Activated CD4-positive, alpha-beta T cell treated with anti-CD3 and anti-CD28 coated beads, Interleukin-2, Interleukin-4, amounts not matched to agents 100 ng/mL and 50 ng/mL, durations not matched to agents 16 hours and 8 hours (primary cell): ENCODE measurements around the gene SLC16A10.
"Not testable (repeated sequence)": the region's sequence is repeated elsewhere in the genome, so short reads cannot be mapped to it uniquely, and the experiment has no call there.

Experiments
- DNase-seq: peaks from one replicate; pipeline ENCODE4 v3.0.0-alpha.2; 2020; ENCODE audit warnings: low spot score

SLC16A10 gene

DNA sequence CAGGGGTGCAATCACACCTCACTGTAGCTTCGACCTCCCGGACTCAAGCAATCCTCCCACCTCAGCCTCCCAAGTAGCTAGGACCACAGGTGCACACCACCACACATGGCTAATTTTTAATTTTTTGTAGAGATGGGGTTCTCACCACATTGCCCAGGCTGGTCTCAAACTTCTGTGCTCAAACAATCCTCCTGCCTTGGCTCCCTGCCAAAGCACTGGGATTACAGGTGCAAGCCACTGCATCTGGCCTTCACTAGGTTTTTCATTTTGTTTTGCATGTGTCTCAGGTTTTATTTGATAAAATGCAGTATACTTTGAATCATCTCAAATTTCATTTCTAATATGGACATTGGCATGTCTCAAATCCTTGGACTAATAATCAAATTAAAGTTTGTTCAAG is 98.7 kb downstream of the SLC16A10 start:
- no peak for DNase-seq

DNA sequence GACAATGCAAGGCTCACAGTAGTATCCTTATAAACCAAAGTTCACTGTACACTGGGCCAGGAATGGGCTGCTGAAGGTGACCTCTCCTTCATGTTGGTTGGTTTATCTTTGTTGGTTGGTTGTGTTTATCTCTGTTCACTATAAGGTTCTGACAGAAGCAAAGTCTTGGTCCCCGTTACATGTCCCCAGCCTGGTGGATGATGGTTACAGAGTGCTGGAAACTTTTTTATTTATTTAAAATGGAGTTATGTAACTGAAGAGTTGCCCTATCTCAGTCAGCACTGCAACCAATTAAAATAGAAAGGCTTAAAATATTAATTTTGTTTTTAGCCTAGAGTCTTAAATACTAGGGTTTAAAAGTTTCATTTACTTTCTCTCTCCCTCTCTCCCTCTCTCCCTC is 100.6 kb downstream of the SLC16A10 start:
- DNase-seq: no peak

GRCh38 chr6:111189666-111190210 is 102.4 kb downstream of the SLC16A10 start:
- not testable (repeated sequence) for DNase-seq

- no peak for DNase-seq
Measured at GRCh38 chr6:111190637-111191036, 103.3 kb downstream of the SLC16A10 start.

- DNase-seq: not testable (repeated sequence)
Measured at GRCh38 chr6:111191136-111191535, 103.8 kb downstream of the SLC16A10 start.

DNA sequence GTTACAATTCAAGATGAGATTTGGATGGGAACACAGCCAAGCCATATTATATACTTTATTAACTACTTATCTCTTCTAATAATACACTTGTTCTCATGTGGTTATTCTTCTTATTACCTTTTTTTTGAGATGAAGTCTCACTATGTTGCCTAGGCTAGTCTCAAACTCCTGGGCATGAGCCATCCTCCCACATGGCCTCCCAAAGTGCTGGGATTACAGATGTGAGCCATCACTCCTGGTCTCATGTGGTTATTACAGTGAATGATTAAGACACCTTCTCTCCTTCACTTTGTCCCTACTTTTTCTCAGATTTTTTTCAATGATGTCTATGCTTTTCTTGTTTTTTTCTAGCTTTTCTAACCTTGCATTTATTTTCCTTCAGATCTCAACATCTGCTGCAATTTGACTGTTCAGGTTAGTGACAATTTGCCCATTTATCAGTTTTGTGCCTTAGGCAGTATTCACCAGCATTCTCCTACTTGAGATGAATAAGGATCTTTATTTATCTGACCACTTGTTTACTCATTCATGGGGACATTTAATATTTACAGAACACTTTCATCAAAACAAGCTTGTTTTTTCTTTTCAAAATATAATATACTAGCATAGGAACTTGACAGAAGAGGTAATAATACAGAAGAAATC is 105.7 kb downstream of the SLC16A10 start:
- no peak for DNase-seq

DNA sequence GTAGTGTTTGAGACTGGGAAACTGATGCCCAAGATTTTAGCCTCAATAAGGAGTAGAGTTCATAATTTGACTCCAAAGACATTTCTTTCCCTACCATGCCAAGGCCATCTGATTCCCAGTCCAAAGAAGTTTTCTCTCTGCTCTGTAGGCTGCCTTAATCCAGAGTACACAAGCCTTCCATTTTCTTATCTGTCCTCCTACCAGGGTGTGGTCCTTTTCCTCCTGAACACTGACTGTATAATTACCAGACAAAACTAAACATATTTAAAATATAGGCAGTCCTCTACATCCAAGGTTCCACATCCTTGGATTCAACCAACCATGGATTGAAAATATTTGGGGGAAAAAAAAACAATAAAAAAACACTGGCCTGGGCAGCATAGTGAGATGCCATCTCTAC is 108.4 kb downstream of the SLC16A10 start:
- no peak for DNase-seq

DNA sequence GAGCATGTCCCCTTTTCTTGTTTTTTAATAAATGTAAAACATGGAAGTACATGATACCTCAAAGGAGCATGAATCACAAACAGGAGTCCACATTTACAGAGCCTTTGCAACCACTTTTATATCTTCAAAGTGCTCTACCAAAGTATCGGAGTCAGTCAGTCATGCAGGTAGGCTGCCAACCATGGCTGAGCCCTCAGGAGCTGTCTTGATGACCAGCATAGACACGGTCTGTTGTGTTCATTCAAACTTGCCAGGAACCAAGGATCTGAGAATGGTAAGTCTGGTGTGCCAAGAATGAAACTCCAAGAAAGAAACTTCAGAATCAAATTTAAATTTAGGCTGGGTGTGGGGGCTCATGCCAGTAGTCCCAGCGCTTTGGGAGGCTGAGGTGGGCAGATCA is 111.5 kb downstream of the SLC16A10 start:
- DNase-seq: no peak

- DNase-seq: no peak
Measured at GRCh38 chr6:111199935-111200334, 112.6 kb downstream of the SLC16A10 start.

DNA sequence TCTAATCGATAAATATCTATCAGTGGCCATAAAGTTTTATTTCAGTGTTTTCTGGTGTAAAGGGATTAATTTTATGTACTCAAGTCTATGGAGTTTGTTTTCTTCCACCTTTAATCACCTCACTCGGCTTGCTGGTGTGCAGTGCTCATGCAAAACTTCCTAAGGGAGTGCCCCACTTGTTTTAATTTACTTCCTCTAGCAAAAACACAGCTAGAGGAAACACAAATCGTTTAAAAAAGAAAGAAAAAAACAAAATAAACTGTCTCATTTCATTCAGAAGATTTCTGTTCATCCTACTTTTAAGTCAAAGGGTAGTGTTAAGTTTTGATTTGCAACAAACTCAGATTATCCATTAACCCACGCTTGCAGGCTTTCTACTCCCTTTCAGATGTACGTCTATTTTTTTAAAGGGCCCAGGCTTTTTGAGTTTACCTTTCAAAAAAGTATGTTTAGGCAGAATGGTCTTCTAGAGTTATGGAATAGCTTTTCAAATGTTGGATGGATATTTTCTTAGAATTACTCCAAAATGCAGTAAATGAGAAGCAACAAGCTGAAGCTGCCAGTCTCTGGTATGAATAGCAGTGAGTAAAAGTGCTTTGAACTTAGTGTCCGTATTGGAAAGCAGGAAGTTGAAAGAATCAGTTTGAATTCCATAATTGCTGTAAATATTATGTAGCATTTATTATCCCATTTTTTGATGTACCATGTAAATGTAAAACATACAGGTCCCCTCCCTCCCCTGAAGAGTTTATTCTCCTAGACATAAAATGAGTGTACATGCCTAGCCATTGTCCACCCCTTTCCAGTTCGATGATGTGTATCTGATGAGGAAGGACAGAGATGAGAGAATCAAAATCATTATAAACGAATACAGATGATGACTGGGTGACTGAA is 113.3 kb downstream of the SLC16A10 start:
- DNase-seq: no peak

DNA sequence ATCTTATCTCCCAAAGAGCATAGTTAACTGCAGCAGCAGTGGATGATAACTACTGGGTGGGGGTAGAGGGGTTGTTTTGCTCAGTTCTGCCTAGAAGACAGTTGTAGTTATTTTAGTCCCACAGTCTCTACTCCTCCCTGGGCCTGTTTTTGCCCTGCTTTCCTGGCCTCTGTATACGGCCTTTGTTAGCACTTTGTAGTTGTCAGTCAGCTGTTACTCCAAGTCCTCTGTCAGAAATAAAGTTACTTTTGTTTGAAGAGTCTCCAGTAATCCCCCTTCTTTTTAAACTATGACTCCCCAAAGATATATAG is 113.9 kb downstream of the SLC16A10 start:
- DNase-seq: no peak

GRCh38 chr6:111201764-111202163 is 114.5 kb downstream of the SLC16A10 start:
- DNase-seq: no peak

DNA sequence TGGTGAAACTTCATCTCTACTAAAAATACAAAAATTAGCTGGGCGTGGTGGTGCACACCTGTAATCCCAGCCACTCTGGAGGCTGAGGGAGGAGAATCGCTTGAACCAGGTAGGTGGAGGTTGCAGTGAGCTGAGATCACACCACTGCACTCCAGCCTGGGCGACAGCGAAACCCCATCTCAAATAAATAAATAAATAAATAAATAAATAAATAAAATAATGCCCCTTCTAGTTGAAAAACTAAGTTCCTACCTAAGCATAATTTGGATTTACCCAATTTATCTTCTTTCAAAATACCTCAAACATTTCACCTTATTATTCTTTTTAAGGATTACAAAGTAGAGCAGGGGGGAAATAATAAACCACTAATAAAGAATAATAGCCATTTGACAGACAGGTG is 116.2 kb downstream of the SLC16A10 start:
- not testable (repeated sequence) for DNase-seq

DNA sequence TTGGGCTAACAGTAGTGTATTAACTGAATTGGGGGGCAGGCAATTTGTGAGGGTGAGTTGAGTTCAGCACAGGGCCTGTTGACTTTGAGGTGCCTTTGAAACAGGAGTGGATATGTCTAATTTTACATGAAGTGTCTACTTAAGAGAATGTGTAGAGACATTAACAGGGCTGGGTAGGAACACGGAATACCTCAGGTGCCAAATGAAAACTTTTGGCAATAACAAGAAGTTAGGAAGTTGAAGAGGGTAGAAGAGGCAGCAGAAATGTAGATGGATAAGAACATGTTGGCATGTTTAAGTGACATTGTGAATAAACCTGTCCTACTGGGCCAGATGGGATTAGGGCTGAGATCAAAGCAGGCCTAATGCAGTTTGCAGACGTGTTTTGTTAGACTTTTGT is 117.0 kb downstream of the SLC16A10 start:
- DNase-seq: no peak

- DNase-seq: no peak
Measured at GRCh38 chr6:111204881-111205280, 117.6 kb downstream of the SLC16A10 start.

DNA sequence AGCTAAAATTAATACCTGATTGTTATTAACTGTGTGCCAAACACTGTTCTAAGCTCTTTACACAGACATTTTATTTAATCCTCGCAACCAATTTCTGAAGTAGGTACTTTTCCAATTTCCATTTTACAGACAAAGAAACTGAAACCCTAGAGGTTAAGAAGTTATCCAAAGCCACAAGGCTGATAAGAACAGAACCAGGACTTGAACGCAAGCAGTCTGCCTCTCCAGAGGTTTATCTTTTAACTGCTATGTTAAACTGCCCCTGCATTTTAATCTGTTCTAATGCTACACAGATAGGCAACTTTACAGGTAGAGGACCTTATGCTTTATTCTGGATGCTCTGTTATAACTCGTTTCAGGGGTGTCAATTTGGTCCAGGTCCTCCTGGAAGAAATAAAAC is 118.2 kb downstream of the SLC16A10 start:
- no peak for DNase-seq

DNA sequence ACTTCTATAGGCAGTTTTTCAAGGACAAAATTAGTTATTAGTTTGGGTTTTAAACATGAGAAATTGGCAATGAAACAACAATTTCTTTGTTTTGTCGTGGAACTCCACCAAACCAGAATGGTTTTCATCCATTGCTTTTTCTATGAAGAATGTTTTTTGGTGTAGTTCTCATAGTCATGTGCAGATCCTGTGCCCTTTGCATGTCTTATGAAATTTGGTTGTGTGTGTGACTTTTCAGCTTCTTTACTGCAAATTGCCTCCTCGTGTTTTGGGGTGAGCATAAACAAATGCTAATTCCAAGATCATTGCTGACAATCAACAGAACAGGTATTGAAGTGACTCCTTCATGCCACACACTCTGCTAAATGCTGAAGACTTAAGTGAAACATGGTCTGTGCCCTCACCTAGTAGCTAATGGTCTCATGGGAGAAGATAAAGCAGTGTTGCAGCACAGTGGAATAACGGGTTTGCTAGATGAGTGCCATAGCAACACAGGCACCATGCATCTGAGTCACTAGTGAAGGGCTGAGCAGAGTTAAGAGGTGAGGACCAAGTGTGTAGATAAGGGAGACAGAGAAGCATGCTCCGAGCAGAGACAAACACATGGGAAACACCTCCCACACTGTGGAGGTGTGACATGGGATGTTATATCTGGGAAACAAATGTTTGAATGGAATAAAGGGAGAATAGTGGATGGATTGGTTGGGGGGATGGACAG is 120.0 kb downstream of the SLC16A10 start:
- no peak for DNase-seq

DNA sequence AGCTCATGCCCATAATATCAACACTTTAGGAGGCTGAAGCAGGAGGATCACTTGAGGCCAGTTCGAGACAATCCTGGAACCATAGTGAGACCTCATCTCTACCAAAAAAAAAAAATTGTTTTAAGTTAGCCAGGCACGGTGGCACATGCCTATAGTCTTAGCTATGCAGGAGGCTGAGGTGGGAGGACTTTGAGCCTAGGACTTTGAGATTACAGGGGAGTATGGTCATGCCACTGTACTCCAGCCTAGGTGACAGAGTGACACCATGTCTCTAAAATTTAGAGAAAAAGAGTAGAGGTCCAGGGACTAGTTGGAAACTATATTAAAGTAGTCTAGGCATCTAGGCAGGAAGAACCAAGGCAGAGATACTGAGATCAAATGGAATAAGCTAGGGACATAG is 121.6 kb downstream of the SLC16A10 start:
- no peak for DNase-seq

DNA sequence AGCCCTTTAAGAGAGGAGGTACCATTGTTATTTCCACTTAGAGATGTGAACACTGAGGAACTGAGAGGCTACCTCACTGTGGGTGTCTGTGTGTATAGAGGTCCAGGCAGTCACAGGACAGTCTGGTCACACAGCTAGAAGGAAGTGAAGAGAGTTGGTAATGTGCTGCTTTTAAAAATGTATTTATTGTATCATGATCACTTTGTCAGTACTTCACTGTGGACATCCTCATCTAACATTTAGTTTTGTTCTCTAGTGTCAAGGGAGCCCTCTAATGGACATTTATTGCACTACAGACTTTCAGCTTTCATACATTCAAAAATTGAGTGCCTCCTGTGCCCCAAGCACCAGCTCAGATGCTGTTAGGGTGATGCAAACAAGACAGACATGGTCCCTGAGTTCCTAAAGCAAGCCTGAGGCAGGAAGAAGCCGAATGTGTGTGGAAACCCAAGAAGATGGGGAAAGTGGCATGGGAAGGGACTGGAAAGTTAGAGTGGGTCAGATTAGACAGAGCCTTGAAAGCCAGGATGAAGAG is 123.0 kb downstream of the SLC16A10 start:
- DNase-seq: peak; percentile 72

DNA sequence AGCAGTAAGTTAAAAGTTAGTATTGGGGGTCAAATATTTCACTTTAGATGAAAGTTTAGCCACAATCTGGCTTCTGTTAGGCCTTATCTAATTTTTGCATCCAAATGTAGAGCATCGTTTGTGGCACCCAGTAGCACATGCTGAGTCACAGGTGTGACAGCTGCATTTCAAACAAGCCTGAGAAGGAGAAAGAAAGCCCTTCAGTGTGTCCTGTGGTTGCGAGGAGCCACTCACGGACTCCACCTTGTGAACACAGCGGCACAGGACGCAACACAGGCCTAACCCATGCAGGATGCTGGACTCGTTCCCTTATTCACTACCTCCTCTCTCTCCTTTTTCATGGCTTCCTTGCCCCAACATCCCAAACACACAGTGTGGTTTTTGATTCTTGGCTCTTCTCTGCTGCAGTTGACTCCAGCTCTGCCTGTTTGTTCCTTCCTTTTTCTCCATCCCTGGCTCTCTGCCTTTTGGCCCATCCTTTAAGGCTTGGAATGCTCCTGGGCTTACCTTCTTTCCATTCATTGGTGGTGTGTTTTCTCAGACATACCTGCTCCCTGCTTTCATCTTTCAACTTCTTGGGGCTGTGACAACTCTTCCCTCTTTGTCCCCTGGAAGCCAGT is 124.2 kb downstream of the SLC16A10 start:
- no peak for DNase-seq

- no peak for DNase-seq
Measured at GRCh38 chr6:111212625-111213024, 125.3 kb downstream of the SLC16A10 start.

GRCh38 chr6:111215131-111215530 is 127.8 kb downstream of the SLC16A10 start:
- DNase-seq: no peak
